GM06990 (cell line): ENCODE data around the gene CRYL1.

Experiments
- DNase-seq: peaks from one replicate; pipeline ENCODE4 v3.0.0-alpha.2; 2011; ENCODE audit not compliant: insufficient read length; ENCODE audit errors: extremely low read depth
- H3K27me3 ChIP-seq: replicated peaks from 2 replicates; pipeline ENCODE4 v1.6.0; 2011; ENCODE audit warnings: low read length; ENCODE audit not compliant: control insufficient read depth, insufficient read depth
- H3K36me3 ChIP-seq: 2 replicates; pipeline ENCODE4 v1.5.1; 2011; ENCODE audit warnings: low read length; ENCODE audit not compliant: control insufficient read depth, insufficient read depth
- H3K4me3 ChIP-seq: replicated peaks from 2 replicates; pipeline ENCODE4 v1.5.1; 2011; ENCODE audit warnings: low read depth, mild to moderate bottlenecking, control low read depth, low read length
- TF ChIP-seq, protein P1 (sequence below): IDR thresholded peaks from 2 replicates; pipeline ENCODE4 v1.5.1; 2011; ENCODE audit warnings: low read length, control low read depth, mild to moderate bottlenecking, inconsistent platforms; ENCODE audit not compliant: insufficient read depth, poor library complexity, severe bottlenecking

CRYL1 gene

DNA sequence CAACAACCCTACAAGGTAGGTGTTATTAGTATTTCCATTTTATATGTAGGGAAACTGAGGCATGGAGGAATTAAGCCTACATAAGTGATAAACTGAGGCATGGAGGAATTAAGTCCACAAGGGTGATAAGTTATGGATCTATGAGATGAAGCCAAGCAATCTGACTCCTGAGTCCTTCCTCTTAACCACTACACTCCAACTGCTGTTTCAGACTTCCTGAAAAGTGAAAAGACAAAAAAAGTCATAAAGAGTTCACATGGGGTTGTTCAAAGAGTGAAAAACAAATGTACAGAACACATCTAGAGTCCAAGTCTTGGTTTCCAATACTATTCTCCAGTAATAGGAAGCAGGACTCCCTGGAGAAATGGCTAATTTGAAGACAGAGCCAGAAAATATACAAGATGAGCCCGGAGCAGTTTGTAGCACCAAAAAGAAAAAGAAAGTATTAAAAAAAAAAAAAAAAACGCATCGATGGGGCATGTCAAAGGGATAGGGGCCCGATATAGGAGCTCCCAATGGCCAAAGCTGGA, 12.1 kb downstream of the CRYL1 start:
- Histone ChIP-seq H3K4me3 (no peak overlapping the region), H3K27me3 (no peaks in the 10 kb centered on the region), H3K36me3 (no peaks in the 10 kb centered on the region)
- TF ChIP-seq, protein P1, sequence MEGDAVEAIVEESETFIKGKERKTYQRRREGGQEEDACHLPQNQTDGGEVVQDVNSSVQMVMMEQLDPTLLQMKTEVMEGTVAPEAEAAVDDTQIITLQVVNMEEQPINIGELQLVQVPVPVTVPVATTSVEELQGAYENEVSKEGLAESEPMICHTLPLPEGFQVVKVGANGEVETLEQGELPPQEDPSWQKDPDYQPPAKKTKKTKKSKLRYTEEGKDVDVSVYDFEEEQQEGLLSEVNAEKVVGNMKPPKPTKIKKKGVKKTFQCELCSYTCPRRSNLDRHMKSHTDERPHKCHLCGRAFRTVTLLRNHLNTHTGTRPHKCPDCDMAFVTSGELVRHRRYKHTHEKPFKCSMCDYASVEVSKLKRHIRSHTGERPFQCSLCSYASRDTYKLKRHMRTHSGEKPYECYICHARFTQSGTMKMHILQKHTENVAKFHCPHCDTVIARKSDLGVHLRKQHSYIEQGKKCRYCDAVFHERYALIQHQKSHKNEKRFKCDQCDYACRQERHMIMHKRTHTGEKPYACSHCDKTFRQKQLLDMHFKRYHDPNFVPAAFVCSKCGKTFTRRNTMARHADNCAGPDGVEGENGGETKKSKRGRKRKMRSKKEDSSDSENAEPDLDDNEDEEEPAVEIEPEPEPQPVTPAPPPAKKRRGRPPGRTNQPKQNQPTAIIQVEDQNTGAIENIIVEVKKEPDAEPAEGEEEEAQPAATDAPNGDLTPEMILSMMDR = no peak
- DNase-seq = no peak

DNA sequence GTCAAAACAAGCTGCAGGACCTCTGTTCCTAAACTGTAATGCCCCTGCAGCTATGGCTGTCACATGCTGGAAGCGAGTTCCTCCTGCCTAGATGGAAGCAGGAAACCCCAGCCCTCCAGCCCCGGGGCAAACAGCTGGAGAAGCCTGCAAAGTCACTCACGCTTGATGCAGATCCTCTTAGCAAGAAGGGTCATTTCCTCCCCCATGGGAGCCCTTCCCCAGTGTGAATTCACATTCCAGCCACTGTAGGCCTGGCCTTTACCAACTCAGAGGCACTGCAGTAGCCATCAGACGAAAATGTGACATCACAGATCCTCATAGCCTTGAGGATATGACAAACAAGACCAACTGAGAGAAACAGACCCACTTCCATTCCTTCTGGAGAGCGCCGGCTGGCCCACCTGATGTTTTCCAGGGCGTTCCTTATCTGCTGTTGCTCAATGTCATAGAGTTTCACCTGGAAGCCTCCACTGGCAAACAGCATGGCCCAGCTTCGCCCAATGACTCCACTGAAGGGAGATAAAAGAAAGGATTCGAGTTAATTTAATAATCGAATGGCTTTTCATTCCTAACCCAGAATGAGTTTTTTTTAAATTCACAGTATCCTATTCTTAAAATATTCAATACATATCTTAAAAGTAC, 13.5 kb downstream of the CRYL1 start:
- Histone ChIP-seq H3K36me3 (no peaks in the 10 kb centered on the region), H3K27me3 (no peaks in the 10 kb centered on the region), H3K4me3 (no peak overlapping the region)
- no peak for DNase-seq
- TF ChIP-seq, protein P1 = no peak

DNA sequence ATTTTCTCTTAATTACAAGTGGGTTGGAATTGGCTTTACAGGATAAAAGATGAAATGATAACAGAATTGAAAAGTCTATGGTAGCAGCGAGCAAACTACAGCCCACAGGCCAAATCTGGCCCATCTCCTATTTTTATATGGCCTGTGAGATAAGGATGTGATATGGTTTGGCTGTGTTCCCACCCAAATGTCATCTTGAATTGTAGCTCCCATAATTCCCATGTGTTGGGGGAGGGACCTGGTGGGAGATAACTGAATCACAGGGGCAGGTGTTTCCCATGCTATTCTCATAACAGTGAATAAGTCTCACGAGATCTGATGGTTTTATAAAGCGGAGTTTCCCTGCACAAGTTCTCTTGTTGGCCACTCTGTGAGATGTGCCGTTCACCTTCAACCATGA, 19.0 kb downstream of the CRYL1 start:
- H3K36me3 ChIP-seq = no peaks in the 10 kb centered on the region
- H3K4me3 ChIP-seq = no peak overlapping the region
- DNase-seq = no peak
- H3K27me3 ChIP-seq = no peaks in the 10 kb centered on the region
- TF ChIP-seq, protein P1 = no peak

DNA sequence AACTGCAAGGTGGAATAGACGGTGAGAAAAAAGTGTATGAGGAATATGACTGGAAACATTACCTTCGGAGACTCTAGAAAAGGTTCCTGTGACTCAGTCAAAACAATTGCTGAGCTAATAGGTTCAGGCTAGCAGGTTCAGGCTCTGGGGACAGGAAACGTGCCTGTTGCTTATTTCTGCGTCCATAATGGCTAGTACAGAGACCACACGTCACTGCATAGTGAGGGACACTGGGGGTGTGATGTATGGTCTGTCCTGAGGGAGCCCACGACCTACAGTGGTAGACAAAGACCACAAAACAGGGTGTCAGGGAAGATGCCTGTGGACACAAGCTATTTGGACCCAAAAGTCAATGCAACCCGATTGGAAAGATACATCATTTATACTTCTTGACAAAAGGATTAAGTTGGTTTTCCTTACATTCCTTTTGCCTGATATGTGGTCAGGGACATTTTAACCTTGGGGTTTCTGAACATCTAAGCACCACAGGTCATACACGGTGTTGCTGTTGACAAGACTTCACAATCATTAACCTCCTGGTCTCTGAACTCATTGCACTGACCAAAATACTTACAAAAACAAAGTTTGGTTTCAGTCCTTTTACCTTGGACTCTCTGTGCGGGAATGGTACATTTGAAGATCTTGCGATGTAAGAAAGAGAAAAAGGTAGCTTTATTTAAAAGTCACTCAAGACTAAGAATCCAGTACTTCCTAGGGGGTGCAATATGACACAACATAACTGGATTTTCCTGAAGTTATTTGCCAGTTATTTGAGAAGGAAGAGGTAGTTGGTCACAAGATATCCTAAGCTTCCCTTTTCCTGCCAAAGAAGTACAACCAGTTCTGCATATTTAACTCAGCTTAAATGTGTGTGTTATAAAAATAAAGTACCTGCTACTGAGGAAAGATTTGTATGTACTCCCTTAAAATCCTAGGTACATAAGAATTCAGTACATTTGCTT, 20.0 kb downstream of the CRYL1 start:
- Histone ChIP-seq H3K4me3 (no peak overlapping the region), H3K36me3 (no peaks in the 10 kb centered on the region), H3K27me3 (no peaks in the 10 kb centered on the region)
- TF ChIP-seq, protein P1 = no peak
- DNase-seq = no peak

DNA sequence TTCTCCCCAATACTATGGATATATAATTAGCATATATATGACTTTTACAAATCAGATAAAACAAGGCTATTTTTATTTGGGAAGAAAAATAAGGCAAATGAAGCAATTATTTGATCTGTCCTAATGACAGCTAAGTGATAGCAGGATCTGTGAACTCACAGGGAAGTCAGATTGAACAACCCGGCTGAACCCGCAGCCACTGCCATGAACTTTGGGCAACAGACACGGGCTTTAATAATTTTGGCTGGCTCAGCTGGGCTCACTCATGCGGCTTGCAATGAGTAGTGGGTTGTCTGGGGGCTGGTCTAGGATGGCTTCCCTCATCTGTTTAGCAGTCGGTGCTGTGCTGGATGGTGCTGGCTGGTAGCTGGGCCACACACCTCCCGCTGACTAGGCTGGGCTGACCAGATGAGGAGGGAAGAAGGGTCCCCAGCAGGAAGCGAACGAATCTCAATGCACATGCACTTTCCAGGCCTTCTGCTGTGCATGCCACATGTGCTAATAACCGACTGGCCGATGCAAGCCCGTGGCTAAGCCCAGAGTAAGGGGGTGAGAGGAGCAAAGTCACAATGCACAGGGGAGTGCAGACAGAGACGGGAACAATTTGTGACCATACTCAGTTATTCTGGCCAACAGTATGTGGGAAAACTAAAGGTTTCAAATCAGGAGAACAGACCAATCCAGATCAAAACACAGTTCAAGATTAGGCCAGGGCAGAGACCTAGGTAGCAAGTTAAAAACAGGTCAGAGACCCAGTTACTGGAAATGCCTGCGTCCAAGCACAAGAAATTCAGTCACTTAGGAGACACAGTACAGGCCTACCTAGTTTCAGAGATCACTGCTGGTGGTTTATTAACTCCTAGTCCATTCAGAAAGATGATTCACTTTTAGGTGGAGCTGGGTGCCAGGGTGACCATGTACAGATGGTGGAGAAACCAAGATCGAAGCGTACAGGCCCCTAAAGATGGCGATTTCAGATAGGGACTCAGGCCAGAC, 22.3 kb downstream of the CRYL1 start:
- H3K4me3 ChIP-seq = no peak overlapping the region
- TF ChIP-seq, protein P1 = no peak
- H3K36me3 ChIP-seq = no peaks in the 10 kb centered on the region
- DNase-seq = no peak
- H3K27me3 ChIP-seq = no peaks in the 10 kb centered on the region
